HG03354 (cell line): ENCODE measurements around the gene CFAP20DC.
"Not testable (repeated sequence)": the region's sequence is repeated elsewhere in the genome, so short reads cannot be mapped to it uniquely, and the experiment has no call there.

Experiments
- ATAC-seq: cut with Tn5 transposase; IDR thresholded peaks from one replicate; pipeline ENCODE4 v1.9.1; 2021; ENCODE audit warnings: mild to moderate bottlenecking; ENCODE audit not compliant: unreplicated experiment, poor library complexity, severe bottlenecking

Gene CFAP20DC

GRCh38 chr3:59049671-59050331 lies at the start of gene CFAP20DC:
Gene CFAP20DC (minus strand): TSS chr3:59050025. CDS start chr3:59049631, 394 bp downstream.
- peak; percentile 99 for ATAC-seq

GRCh38 chr3:59098516-59098915 lies 48.7 kb upstream of the CFAP20DC start:
- ATAC-seq = not testable (repeated sequence)

GRCh38 chr3:59094446-59094845 lies 44.6 kb upstream of the CFAP20DC start:
- no peak for ATAC-seq

GRCh38 chr3:59093521-59093920 lies 43.7 kb upstream of the CFAP20DC start:
- ATAC-seq = no peak

- ATAC-seq = no peak
Measured at GRCh38 chr3:59088761-59089160, 38.9 kb upstream of the CFAP20DC start.

- no peak for ATAC-seq
Measured at GRCh38 chr3:59085976-59086375, 36.2 kb upstream of the CFAP20DC start.

GRCh38 chr3:59084583-59084982 lies 34.8 kb upstream of the CFAP20DC start:
- ATAC-seq = no peak

- ATAC-seq = no peak
Measured at GRCh38 chr3:59082106-59082505, 32.3 kb upstream of the CFAP20DC start.

GRCh38 chr3:59081071-59081470 lies 31.2 kb upstream of the CFAP20DC start:
- no peak for ATAC-seq

GRCh38 chr3:59079962-59080361 lies 30.1 kb upstream of the CFAP20DC start:
- no peak for ATAC-seq

- no peak for ATAC-seq
Measured at GRCh38 chr3:59074764-59075163, 24.9 kb upstream of the CFAP20DC start.

GRCh38 chr3:59072681-59073080 lies 22.9 kb upstream of the CFAP20DC start:
- ATAC-seq = no peak

GRCh38 chr3:59069838-59070237 lies 20.0 kb upstream of the CFAP20DC start:
- ATAC-seq = no peak

GRCh38 chr3:59065240-59065639 lies 15.4 kb upstream of the CFAP20DC start:
- ATAC-seq = no peak

- ATAC-seq = no peak
Measured at GRCh38 chr3:59064728-59065127, 14.9 kb upstream of the CFAP20DC start.

GRCh38 chr3:59064276-59064675 lies 14.5 kb upstream of the CFAP20DC start:
- ATAC-seq = no peak

GRCh38 chr3:59056706-59057105 lies 6.9 kb upstream of the CFAP20DC start:
- ATAC-seq = no peak

- peak; percentile 26 for ATAC-seq
Measured at GRCh38 chr3:59052803-59053411, 3.1 kb upstream of the CFAP20DC start.

GRCh38 chr3:59050811-59051414 lies 1.1 kb upstream of the CFAP20DC start:
- ATAC-seq = not testable (repeated sequence)

- no peak for ATAC-seq
Measured at GRCh38 chr3:59046839-59047238, 3.0 kb downstream of the CFAP20DC start.

GRCh38 chr3:59043391-59043790 lies 6.4 kb downstream of the CFAP20DC start:
- ATAC-seq = no peak
